Measurements from ENCODE around the gene MALT1.

MALT1 gene, protein sequence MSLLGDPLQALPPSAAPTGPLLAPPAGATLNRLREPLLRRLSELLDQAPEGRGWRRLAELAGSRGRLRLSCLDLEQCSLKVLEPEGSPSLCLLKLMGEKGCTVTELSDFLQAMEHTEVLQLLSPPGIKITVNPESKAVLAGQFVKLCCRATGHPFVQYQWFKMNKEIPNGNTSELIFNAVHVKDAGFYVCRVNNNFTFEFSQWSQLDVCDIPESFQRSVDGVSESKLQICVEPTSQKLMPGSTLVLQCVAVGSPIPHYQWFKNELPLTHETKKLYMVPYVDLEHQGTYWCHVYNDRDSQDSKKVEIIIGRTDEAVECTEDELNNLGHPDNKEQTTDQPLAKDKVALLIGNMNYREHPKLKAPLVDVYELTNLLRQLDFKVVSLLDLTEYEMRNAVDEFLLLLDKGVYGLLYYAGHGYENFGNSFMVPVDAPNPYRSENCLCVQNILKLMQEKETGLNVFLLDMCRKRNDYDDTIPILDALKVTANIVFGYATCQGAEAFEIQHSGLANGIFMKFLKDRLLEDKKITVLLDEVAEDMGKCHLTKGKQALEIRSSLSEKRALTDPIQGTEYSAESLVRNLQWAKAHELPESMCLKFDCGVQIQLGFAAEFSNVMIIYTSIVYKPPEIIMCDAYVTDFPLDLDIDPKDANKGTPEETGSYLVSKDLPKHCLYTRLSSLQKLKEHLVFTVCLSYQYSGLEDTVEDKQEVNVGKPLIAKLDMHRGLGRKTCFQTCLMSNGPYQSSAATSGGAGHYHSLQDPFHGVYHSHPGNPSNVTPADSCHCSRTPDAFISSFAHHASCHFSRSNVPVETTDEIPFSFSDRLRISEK

DNA sequence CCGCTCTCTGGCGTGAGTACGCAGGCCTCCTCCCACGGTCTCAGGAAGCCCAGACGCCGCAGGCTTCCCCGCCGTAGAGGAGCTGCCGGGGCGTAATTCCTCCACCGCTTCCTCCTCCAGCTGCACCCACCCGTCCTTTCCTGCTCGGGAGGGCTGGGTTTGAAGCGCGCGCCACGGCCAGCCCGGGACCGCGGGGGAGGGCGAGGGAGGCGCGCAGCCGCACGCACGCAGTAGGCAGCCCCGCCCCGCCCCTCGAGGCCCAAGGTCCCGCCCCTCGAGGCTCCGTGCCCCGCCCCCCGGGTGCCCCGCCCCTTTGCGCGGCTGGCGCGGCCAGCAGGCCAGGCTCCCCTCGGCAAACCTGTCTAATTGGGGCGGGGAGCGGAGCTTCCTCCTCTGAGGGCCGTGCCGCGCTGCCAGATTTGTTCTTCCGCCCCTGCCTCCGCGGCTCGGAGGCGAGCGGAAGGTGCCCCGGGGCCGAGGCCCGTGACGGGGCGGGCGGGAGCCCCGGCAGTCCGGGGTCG, at the start of gene MALT1:
Gene MALT1, plus strand, starts transcription at position 355 of the 521 bp plus-strand sequence. CDS start 179 bp downstream, outside the sequence.
- TF ChIP-seq L3MBTL2 (conservative IDR thresholded peaks at IDR 0.05) (0 out of 2 replicates have a peak, but pooled peaks have one; percentile 2), ZNF384 (IDR thresholded peaks at IDR 0.05) (no peak), SUZ12 (IDR thresholded peaks at IDR 0.05) (no peak)
- DNase-seq (ENCODE audit: extremely low spot score), result peak; percentile 88
- CTCF ChIA-PET, result interaction anchor here (1.1 kb wide), 2 partner anchors 12 to 93 kb away, joined by 4 to 5 read pairs; no protein-coding TSS in a partner anchor
- POLR2A ChIA-PET, result interaction anchor here (0.6 to 3.5 kb wide), 20 partner anchors 11 to 145 kb away, joined by 3 to 16 read pairs (median 3); partner anchors contain the start of gene ALPK2

DNA sequence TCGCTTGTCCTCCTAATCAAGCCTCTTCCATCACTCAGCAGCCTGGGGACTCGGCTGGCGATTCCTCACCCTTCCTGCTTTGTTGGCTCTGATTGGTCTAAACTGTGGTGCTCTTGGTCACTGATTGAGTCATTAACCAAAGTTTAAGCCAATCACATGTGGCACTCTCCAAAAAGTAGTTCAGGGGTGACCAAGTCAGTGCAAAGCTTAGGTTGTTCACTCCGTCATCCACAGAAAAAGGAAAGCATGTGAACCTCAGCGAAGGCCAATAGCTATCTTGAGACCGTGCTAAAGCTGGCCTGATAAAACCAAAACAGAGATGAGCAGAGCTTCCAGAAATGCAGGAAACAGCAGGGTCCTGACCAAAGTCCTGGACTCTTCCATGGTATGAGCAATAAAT, 47.3 kb upstream of the MALT1 start:
- ChIA-PET CTCF (interaction anchor here (0.6 kb wide), 1 partner anchor 23 kb away, joined by 3 read pairs; no protein-coding TSS in a partner anchor), POLR2A (no interaction called here)
- TF ChIP-seq FOXK2 (IDR thresholded peaks at IDR 0.05), result no peak
- TF ChIP-seq TARDBP (IDR thresholded peaks at IDR 0.05), result no peak
- no peak for TF ChIP-seq CTBP1 (IDR thresholded peaks at IDR 0.05; ENCODE audit: borderline replicate concordance)
- TF ChIP-seq SUZ12 (IDR thresholded peaks at IDR 0.05), result no peak
- TF ChIP-seq BHLHE40 (IDR thresholded peaks at IDR 0.05; ENCODE audit: borderline replicate concordance), result no peak
- TF ChIP-seq FOXA1 (IDR thresholded peaks at IDR 0.05), result no peak
- TF ChIP-seq ZNF384 (IDR thresholded peaks at IDR 0.05), result no peak
- TF ChIP-seq L3MBTL2 (conservative IDR thresholded peaks at IDR 0.05), result no peak
- TF ChIP-seq HDGF (IDR thresholded peaks at IDR 0.05; ENCODE audit: borderline replicate concordance), result no peak
- TF ChIP-seq ELF4 (IDR thresholded peaks at IDR 0.05), result no peak
- no peak for TF ChIP-seq ARNT (IDR thresholded peaks at IDR 0.05)
- no peak for TF ChIP-seq SP1 (IDR thresholded peaks at IDR 0.05)
- TF ChIP-seq, protein P1, sequence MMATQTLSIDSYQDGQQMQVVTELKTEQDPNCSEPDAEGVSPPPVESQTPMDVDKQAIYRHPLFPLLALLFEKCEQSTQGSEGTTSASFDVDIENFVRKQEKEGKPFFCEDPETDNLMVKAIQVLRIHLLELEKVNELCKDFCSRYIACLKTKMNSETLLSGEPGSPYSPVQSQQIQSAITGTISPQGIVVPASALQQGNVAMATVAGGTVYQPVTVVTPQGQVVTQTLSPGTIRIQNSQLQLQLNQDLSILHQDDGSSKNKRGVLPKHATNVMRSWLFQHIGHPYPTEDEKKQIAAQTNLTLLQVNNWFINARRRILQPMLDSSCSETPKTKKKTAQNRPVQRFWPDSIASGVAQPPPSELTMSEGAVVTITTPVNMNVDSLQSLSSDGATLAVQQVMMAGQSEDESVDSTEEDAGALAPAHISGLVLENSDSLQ (IDR thresholded peaks at IDR 0.05), result no peak
- TF ChIP-seq FOXM1 (IDR thresholded peaks at IDR 0.05; ENCODE audit: borderline replicate concordance), result no peak
- no peak for TF ChIP-seq NFRKB (IDR thresholded peaks at IDR 0.05)
- TF ChIP-seq LEF1 (IDR thresholded peaks at IDR 0.05; ENCODE audit: borderline replicate concordance), result no peak
- DNase-seq (ENCODE audit: extremely low spot score), result no peak

DNA sequence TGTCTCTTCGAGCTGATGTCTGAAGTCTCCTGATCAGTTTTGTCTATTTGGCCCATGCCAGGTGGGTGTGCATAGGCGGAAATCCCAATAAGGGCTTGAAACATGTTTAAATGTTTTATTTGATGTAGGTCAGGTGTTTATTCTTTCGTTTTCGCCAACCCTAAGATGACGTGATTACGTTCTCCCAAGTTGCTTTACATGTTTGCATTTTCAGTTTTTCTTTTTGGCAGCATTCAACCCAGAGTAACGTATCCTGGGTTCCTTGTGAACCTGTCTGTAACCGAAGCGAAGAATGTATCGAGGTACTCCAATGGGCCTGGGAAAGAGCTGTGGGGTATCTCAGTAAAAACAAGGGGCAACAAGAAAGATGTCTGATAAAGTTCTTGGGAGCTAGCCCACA, 45.4 kb upstream of the MALT1 start:
- ChIA-PET CTCF (no interaction called here), POLR2A (no interaction called here)
- no peak for TF ChIP-seq LEF1 (IDR thresholded peaks at IDR 0.05; ENCODE audit: borderline replicate concordance)
- TF ChIP-seq ARNT (IDR thresholded peaks at IDR 0.05), result no peak
- no peak for TF ChIP-seq BHLHE40 (IDR thresholded peaks at IDR 0.05; ENCODE audit: borderline replicate concordance)
- TF ChIP-seq FOXA1 (IDR thresholded peaks at IDR 0.05), result no peak
- TF ChIP-seq FOXM1 (IDR thresholded peaks at IDR 0.05; ENCODE audit: borderline replicate concordance), result no peak
- TF ChIP-seq NFRKB (IDR thresholded peaks at IDR 0.05), result no peak
- no peak for TF ChIP-seq ZNF384 (IDR thresholded peaks at IDR 0.05)
- TF ChIP-seq, protein P1 (IDR thresholded peaks at IDR 0.05), result no peak
- TF ChIP-seq TARDBP (IDR thresholded peaks at IDR 0.05), result no peak
- TF ChIP-seq SP1 (IDR thresholded peaks at IDR 0.05), result no peak

DNA sequence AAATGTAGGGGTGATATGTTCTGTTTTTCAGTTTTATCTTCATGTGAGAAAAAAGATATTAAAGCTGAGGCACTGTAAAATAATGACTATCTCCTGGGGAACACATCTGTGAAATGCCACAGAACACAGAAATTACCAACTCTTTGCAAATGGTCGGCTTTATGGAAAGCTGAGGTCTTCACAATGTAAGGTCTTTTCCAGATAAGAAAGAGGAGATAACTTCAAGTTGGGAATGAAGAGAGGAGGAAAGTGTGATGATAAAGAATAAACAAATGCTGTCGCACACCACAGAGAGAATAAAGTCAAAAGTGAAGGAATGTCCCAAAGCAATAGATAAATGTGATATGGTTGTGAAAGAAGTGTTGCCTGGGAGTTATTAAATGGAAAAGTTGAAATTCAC, 41.2 kb upstream of the MALT1 start:
- CTCF ChIA-PET, result no interaction called here
- POLR2A ChIA-PET, result interaction anchor here (2.0 kb wide), 1 partner anchor 41 kb away, joined by 11 read pairs; the partner anchor contains the start of gene MALT1
- no peak for DNase-seq (ENCODE audit: extremely low spot score)
- no peak for TF ChIP-seq L3MBTL2 (conservative IDR thresholded peaks at IDR 0.05)
- no peak for TF ChIP-seq SUZ12 (IDR thresholded peaks at IDR 0.05)
- no peak for TF ChIP-seq SP1 (IDR thresholded peaks at IDR 0.05)
- TF ChIP-seq CTBP1 (IDR thresholded peaks at IDR 0.05; ENCODE audit: borderline replicate concordance), result no peak
- TF ChIP-seq NFRKB (IDR thresholded peaks at IDR 0.05), result no peak
- TF ChIP-seq TARDBP (IDR thresholded peaks at IDR 0.05), result no peak
- TF ChIP-seq BHLHE40 (IDR thresholded peaks at IDR 0.05; ENCODE audit: borderline replicate concordance), result no peak
- TF ChIP-seq, protein P1 (IDR thresholded peaks at IDR 0.05), result no peak
- TF ChIP-seq FOXA1 (IDR thresholded peaks at IDR 0.05), result no peak
- TF ChIP-seq ELF4 (IDR thresholded peaks at IDR 0.05), result no peak
- TF ChIP-seq FOXM1 (IDR thresholded peaks at IDR 0.05; ENCODE audit: borderline replicate concordance), result no peak

More for the DNA sequence above, 45.4 kb upstream of the MALT1 start:
- no peak for DNase-seq (ENCODE audit: extremely low spot score)

DNA sequence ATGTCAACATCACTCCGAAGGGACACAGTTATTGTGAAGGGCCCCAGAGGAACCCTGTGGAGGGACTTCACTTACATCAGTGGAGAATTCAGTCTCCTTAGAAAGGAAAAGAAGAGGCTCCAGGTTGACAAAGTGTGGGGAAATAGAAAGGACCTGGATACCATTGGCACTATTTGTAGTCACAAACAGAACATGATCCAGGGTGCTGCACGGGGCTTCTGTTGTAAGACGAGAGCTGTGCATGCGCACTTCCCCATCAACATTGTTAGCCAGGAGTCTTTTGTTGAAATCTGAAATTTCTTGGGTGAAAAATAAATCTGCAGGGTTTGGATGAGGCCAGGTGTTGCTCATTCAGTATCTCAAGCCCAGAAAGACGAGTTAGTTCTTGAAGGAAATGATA, 40.0 kb upstream of the MALT1 start:
- ChIA-PET CTCF (no interaction called here), POLR2A (no interaction called here)
- DNase-seq (ENCODE audit: extremely low spot score), result no peak
- TF ChIP-seq, protein P1 (IDR thresholded peaks at IDR 0.05), result no peak
- TF ChIP-seq FOXK2 (IDR thresholded peaks at IDR 0.05) (no peak), HDGF (IDR thresholded peaks at IDR 0.05; ENCODE audit: borderline replicate concordance) (no peak), L3MBTL2 (conservative IDR thresholded peaks at IDR 0.05) (no peak), ARNT (IDR thresholded peaks at IDR 0.05) (no peak), FOXA1 (IDR thresholded peaks at IDR 0.05) (no peak), CTBP1 (IDR thresholded peaks at IDR 0.05; ENCODE audit: borderline replicate concordance) (no peak), FOXM1 (IDR thresholded peaks at IDR 0.05; ENCODE audit: borderline replicate concordance) (no peak), NFRKB (IDR thresholded peaks at IDR 0.05) (no peak), TARDBP (IDR thresholded peaks at IDR 0.05) (no peak), ZNF384 (IDR thresholded peaks at IDR 0.05) (no peak), SP1 (IDR thresholded peaks at IDR 0.05) (no peak), BHLHE40 (IDR thresholded peaks at IDR 0.05; ENCODE audit: borderline replicate concordance) (no peak), SUZ12 (IDR thresholded peaks at IDR 0.05) (no peak)
